Effector memory CD8-positive, alpha-beta T cell (primary cell): Measurements from ENCODE around the gene CFAP300.

Experiments
- ATAC-seq: fragments of 150-1000 bp; cut with Tn5 transposase; replicated peaks from 2 replicates; pipeline ENCODE4 v1.10.0; 2021; ENCODE audit warnings: mild to moderate bottlenecking, moderate library complexity
- DNase-seq, 3 experiments: peaks; one replicate each; pipeline ENCODE4 v3.0.0; 2021
- H3K27ac Mint-ChIP-seq, 2 donors: one replicate each; pipeline ENCODE4 v1.8.0; 2022; ENCODE audit warnings: mild to moderate bottlenecking in 2 of 2, mixed read lengths in 2 of 2, moderate library complexity in 2 of 2
- H3K27me3 Mint-ChIP-seq, 2 donors: one replicate each; pipeline ENCODE4 v1.8.0; 2022; ENCODE audit warnings: mixed read lengths in 2 of 2
- H3K36me3 Mint-ChIP-seq: one replicate; pipeline ENCODE4 v1.8.0; 2022; ENCODE audit warnings: mild to moderate bottlenecking, moderate library complexity, mixed read lengths; ENCODE audit not compliant: insufficient read depth
- H3K4me1 Mint-ChIP-seq, 2 donors: one replicate each; pipeline ENCODE4 v1.8.0; 2022; ENCODE audit warnings: low read depth in 2 of 2, mixed read lengths in 2 of 2
- H3K4me3 Mint-ChIP-seq, 2 donors: one replicate each; pipeline ENCODE4 v1.8.0; 2022; ENCODE audit warnings: mild to moderate bottlenecking in 2 of 2, mixed read lengths in 2 of 2, moderate library complexity in 2 of 2
- H3K9me3 Mint-ChIP-seq, 2 donors: one replicate each; pipeline ENCODE4 v1.8.0; 2022; ENCODE audit warnings: mixed read lengths in 2 of 2

Gene CFAP300

GRCh38 chr11:102099755-102100154, 52.5 kb downstream of the CFAP300 start:
- no peak for DNase-seq
- Mint-ChIP-seq H3K27ac (no peak overlapping the region), H3K4me3 (no peak overlapping the region), H3K9me3 (no peaks in the 10 kb centered on the region), H3K36me3 (no peaks in the 10 kb centered on the region), H3K4me1 (no peaks in the 10 kb centered on the region), H3K27me3 (peaks cover 6 to 10% of the 10 kb centered on the region in 2 donors)
- no peak for ATAC-seq

GRCh38 chr11:102108734-102109440, 61.6 kb downstream of the CFAP300 start:
- H3K36me3 Mint-ChIP-seq: peaks cover 5% of the 10 kb centered on the region
- H3K4me1 Mint-ChIP-seq: peaks cover 10 to 15% of the 10 kb centered on the region in 2 donors
- ATAC-seq (no peak), DNase-seq (no peak)
- no peaks in the 10 kb centered on the region for H3K9me3 Mint-ChIP-seq
- peaks cover 13 to 20% of the 10 kb centered on the region in 2 donors for H3K27me3 Mint-ChIP-seq
- no peak overlapping the region for H3K27ac Mint-ChIP-seq
- peak overlapping the region; percentile 97 to 99 for H3K4me3 Mint-ChIP-seq

GRCh38 chr11:102109896-102110760, 62.9 kb downstream of the CFAP300 start, which contains the start of gene YAP1:
YAP1 (plus strand) TSS chr11:102110447; CDS start chr11:102110849, 402 bp downstream.
- H3K36me3 Mint-ChIP-seq: peaks cover 6% of the 10 kb centered on the region
- H3K27ac Mint-ChIP-seq: peak within 1 kb of the TSS; percentile 62 to 93
- no peaks in the 10 kb centered on the region for H3K9me3 Mint-ChIP-seq
- ATAC-seq (peak; percentile 78), DNase-seq (peak; percentile 40 to 53 (median 48))
- peak within 1 kb of the TSS; percentile 97 to 99 for H3K4me3 Mint-ChIP-seq
- H3K4me1 Mint-ChIP-seq: peaks cover 10 to 15% of the 10 kb centered on the region in 2 donors
- peaks cover 24% of the 10 kb centered on the region in 2 donors for H3K27me3 Mint-ChIP-seq

- Mint-ChIP-seq H3K27me3 (peaks cover 28 to 29% of the 10 kb centered on the region in 2 donors), H3K36me3 (peaks cover 8% of the 10 kb centered on the region), H3K27ac (peak overlapping the region in 1 of 2 donors; percentile 93), H3K9me3 (no peaks in the 10 kb centered on the region), H3K4me1 (peaks cover 10 to 15% of the 10 kb centered on the region in 2 donors), H3K4me3 (peak overlapping the region; percentile 97 to 99)
- DNase-seq: no peak
- ATAC-seq: no peak
Measured at GRCh38 chr11:102110761-102111010, 63.4 kb downstream of the CFAP300 start.

GRCh38 chr11:102111011-102111786, 64.0 kb downstream of the CFAP300 start:
- H3K36me3 Mint-ChIP-seq: peaks cover 8% of the 10 kb centered on the region
- H3K27me3 Mint-ChIP-seq: peaks cover 28 to 32% of the 10 kb centered on the region in 2 donors
- peak overlapping the region in 1 of 2 donors; percentile 20 for H3K27ac Mint-ChIP-seq
- H3K9me3 Mint-ChIP-seq: no peaks in the 10 kb centered on the region
- ATAC-seq (peak; percentile 28), DNase-seq (peak in 2 of 3 experiments; percentile 6 to 7)
- peak overlapping the region; percentile 82 to 83 for H3K4me3 Mint-ChIP-seq
- H3K4me1 Mint-ChIP-seq: peaks cover 10 to 15% of the 10 kb centered on the region in 2 donors

- Mint-ChIP-seq H3K27ac (peak overlapping the region in 1 of 2 donors; percentile 20), H3K4me1 (peaks cover 10 to 15% of the 10 kb centered on the region in 2 donors), H3K4me3 (peak overlapping the region; percentile 82 to 83), H3K9me3 (no peaks in the 10 kb centered on the region), H3K27me3 (peaks cover 28 to 32% of the 10 kb centered on the region in 2 donors), H3K36me3 (peaks cover 8% of the 10 kb centered on the region)
- peak; percentile 57 for ATAC-seq
- DNase-seq: peak in 1 of 3 experiments; percentile 7
Measured at GRCh38 chr11:102111787-102112508, 64.7 kb downstream of the CFAP300 start.

GRCh38 chr11:102112509-102112821, 65.2 kb downstream of the CFAP300 start:
- peaks cover 28 to 32% of the 10 kb centered on the region in 2 donors for H3K27me3 Mint-ChIP-seq
- H3K9me3 Mint-ChIP-seq: no peaks in the 10 kb centered on the region
- ATAC-seq (no peak), DNase-seq (no peak)
- H3K36me3 Mint-ChIP-seq: peaks cover 8% of the 10 kb centered on the region
- H3K4me3 Mint-ChIP-seq: peak overlapping the region; percentile 82 to 83
- no peak overlapping the region for H3K27ac Mint-ChIP-seq
- peaks cover 10 to 15% of the 10 kb centered on the region in 2 donors for H3K4me1 Mint-ChIP-seq

- Mint-ChIP-seq H3K36me3 (peaks cover 8% of the 10 kb centered on the region), H3K4me3 (no peak overlapping the region), H3K4me1 (peaks cover 10 to 15% of the 10 kb centered on the region in 2 donors), H3K9me3 (no peaks in the 10 kb centered on the region), H3K27ac (no peak overlapping the region), H3K27me3 (peaks cover 34 to 37% of the 10 kb centered on the region in 2 donors)
- DNase-seq: no peak
- no peak for ATAC-seq
Measured at GRCh38 chr11:102114032-102114431, 66.8 kb downstream of the CFAP300 start.

GRCh38 chr11:102115557-102115956, 68.3 kb downstream of the CFAP300 start:
- H3K4me1 Mint-ChIP-seq: peaks cover 3 to 5% of the 10 kb centered on the region in 2 donors
- H3K36me3 Mint-ChIP-seq: peaks cover 3% of the 10 kb centered on the region
- ATAC-seq (no peak), DNase-seq (no peak)
- H3K9me3 Mint-ChIP-seq: no peaks in the 10 kb centered on the region
- H3K27me3 Mint-ChIP-seq: peaks cover 27 to 32% of the 10 kb centered on the region in 2 donors
- no peak overlapping the region for H3K4me3 Mint-ChIP-seq
- no peak overlapping the region for H3K27ac Mint-ChIP-seq

GRCh38 chr11:102116453-102117205, 69.4 kb downstream of the CFAP300 start:
- DNase-seq: no peak
- Mint-ChIP-seq H3K27me3 (peaks cover 27 to 36% of the 10 kb centered on the region in 2 donors), H3K36me3 (peaks cover 3% of the 10 kb centered on the region), H3K27ac (no peak overlapping the region), H3K4me3 (no peak overlapping the region), H3K4me1 (peaks cover 3 to 4% of the 10 kb centered on the region in 2 donors), H3K9me3 (no peaks in the 10 kb centered on the region)
- no peak for ATAC-seq

- H3K36me3 Mint-ChIP-seq: peaks cover 3% of the 10 kb centered on the region
- DNase-seq (no peak), ATAC-seq (no peak)
- no peak overlapping the region for H3K27ac Mint-ChIP-seq
- no peaks in the 10 kb centered on the region for H3K4me1 Mint-ChIP-seq
- H3K9me3 Mint-ChIP-seq: no peaks in the 10 kb centered on the region
- no peak overlapping the region for H3K4me3 Mint-ChIP-seq
- H3K27me3 Mint-ChIP-seq: peaks cover 32 to 43% of the 10 kb centered on the region in 2 donors
Measured at GRCh38 chr11:102117472-102118113, 70.4 kb downstream of the CFAP300 start.

GRCh38 chr11:102118937-102119336, 71.7 kb downstream of the CFAP300 start:
- no peaks in the 10 kb centered on the region for H3K9me3 Mint-ChIP-seq
- H3K36me3 Mint-ChIP-seq: peaks cover 7% of the 10 kb centered on the region
- no peak for DNase-seq
- no peak overlapping the region for H3K27ac Mint-ChIP-seq
- no peak for ATAC-seq
- no peak overlapping the region for H3K4me3 Mint-ChIP-seq
- H3K27me3 Mint-ChIP-seq: peaks cover 39 to 40% of the 10 kb centered on the region in 2 donors
- no peaks in the 10 kb centered on the region for H3K4me1 Mint-ChIP-seq
